ENCODE measurements around the gene TMEM14A.

- TF ChIP-seq TAF1 (IDR thresholded peaks at IDR 0.05; ENCODE audit: low read depth, low read length) (no peak), PAX5 (IDR thresholded peaks at IDR 0.05; ENCODE audit: insufficient read depth, low read length, severe bottlenecking) (no peak), POLR2A (IDR thresholded peaks at IDR 0.05; ENCODE audit: low read depth, low read length) (no peak), SPI1 (IDR thresholded peaks at IDR 0.05; ENCODE audit: low read depth, low read length) (no peak), POLR2AphosphoS5 (IDR thresholded peaks at IDR 0.05; ENCODE audit: low read depth, low read length) (no peak), POU2F2 (IDR thresholded peaks at IDR 0.05; ENCODE audit: low read depth, low read length) (no peak)
Measured at GRCh38 chr6:52650941-52651340, 20.0 kb upstream of the TMEM14A start.

Measured in GM12891 (cell line).